GM19035 (cell line): ENCODE results near the gene RCBTB2.
"Not testable (repeated sequence)": the region's sequence is repeated elsewhere in the genome, so short reads cannot be mapped to it uniquely, and the experiment has no call there.

ENCODE experiments used
- ATAC-seq: cut with Tn5 transposase; IDR thresholded peaks from one replicate; pipeline ENCODE4 v1.9.1; 2021; ENCODE audit not compliant: unreplicated experiment

RCBTB2 gene

DNA sequence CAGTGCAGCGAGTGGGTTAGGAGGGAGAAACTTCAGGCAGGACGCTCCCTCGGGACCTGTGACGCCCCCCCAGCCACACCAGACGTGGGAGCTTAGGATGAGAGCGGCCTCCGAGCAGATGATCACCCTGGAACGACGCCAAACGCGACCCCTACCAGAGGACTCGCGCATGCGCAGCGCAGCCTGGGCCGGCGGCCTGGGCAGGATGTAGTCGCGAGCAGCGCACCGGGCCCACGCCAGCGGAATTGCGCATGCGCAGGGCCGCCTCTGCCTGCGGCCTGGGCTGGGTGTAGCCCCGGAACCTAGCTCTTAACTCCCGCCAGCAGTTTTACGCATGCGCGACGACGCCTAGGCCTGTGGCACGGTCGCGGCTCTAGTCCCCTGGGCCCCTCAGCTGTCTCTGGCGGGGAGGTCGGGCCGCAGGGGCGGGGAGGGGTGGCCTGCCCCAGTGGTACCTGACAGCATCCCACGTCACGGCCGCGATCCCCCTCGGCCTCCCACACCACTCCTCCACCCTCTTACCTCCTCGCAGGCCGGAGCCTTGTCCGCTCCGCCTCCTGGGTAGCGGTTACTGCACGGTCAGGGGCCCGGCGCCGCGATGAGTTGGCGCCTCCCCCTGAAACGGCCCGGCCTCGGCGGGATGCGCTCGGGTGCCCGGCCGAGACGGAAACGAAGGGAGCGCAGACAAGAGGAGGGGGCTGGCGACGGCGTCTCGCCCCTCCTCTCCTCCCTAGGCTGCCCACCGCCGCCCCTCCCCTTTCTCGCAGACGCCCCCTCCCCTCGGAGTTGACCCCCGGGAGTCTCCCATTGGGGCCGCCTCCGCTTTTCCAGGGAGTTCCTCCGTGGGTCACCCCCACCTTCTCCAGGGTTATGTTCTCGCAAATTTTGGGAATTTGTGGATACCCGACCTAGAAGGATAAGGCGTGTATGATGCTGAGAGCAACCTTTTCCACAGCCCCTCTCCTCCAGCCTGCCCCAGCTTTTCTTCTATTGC is at the start of gene RCBTB2:
RCBTB2 (minus strand) TSS at position 575 of the 994 bp plus-strand sequence. CDS start 11,141 bp downstream, outside the sequence.
- peak; percentile 87 for ATAC-seq

DNA sequence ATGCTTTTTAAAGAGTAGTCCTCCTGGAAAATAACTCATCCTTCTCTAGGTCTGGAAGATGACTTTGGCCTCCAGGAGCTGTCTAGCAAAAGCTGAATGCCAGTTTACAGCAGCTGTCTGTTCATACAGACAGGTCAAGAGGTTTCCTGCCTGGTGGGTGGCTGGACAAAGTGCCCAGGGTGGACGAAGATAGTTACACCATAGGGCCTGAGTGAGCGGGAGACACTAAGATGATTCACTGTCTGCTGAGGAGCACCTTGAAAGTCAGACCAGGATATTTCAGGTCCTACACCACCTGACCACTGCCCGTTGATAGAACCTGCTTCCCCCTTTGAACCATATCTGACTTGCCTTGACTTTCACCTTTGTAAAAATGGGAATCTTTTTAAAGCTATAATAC is 49.2 kb upstream of the RCBTB2 start:
- no peak for ATAC-seq

DNA sequence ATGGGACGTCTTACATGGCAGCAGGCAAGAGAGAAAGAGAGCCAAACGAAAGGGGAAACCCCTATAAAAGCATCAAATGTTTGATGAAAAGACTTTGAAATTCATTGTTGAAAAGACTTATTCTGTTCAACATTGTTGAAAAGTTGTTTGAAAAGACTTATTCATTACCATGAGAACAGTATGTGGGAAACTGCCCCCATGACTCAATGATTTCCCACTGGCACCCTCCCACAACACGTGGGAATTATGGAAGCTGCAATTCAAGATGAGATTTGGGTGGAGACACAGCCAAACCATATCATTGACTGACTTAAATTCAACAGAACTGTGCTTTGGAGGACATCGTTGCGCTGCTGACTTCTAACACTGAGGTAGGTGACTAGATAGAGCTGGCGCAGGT is 48.0 kb upstream of the RCBTB2 start:
- no peak for ATAC-seq

DNA sequence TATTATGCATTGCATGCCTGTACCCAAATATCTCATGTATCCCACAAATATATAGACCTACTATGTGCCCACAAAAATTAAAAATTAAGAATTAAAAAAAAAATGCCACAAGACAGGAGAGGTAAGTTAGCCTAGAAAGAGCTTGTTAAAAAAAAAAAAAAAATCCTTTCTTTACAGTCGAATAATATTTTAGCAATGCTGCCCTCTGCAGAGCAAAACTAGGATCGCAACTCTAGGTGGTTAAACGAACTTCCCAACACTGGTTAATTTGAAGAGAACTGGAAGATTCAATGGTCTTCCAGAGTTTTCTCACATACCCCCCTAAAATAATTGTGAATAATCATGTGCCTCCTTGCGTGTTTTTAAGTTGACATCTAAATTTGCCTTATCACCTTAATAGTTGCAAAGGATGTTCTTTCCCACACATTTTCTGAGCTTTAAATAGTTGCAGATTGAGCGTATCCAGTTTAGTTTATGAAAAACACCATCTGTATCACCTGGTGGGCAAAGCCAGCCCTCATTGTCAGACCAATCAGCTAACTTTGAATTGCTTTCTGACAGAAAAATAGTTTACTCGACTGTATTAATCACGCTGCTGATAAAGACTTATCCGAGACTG is 47.4 kb upstream of the RCBTB2 start:
- ATAC-seq = no peak

DNA sequence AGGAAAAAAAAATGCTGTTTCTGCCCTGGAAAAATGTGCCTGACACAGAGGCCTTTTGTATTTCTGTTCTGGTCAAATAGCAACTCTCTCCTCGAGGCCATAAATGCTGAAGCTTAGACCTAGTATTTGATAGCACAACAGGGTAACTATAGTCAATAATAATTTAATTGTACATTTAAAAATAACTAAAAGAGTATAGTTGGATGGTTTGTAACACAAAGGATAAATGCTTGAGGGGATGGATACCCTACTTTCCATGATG is 47.0 kb upstream of the RCBTB2 start:
- not testable (repeated sequence) for ATAC-seq

DNA sequence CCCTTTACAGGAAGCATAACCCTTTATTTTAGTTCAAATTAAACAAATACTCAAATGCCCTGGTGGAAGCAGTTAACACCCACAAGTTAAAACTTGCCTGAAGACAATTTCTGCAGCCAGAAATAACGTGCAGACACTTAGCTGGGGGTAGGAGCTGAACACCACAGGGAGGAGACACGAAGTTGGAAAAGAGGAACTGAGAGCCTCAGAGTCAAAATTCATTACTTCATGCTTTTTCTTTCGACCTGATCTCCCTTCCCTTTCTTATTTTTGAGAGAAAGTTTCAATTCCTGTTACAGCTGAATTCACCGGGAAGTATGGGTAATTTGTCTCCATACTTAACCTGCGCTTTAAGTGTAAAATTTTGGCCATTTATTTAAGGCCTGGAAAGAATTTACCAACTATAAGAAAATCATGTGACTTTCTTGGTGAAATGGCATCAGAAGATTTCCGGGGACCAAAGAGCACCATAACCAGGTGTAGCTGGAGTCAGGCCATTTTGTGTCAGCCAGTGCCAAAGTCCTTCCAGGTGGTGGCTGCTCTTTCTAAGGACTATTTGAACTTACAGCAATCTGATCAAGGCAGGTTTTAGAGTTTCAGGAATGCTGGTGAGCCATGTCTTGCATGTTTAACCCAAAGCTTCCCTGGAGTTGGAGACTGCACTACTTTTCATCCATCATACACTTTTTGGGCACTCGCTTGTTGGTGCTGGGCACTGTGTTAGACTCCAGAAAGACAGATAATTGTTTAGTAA is 46.5 kb upstream of the RCBTB2 start:
- peak; percentile 84 for ATAC-seq

DNA sequence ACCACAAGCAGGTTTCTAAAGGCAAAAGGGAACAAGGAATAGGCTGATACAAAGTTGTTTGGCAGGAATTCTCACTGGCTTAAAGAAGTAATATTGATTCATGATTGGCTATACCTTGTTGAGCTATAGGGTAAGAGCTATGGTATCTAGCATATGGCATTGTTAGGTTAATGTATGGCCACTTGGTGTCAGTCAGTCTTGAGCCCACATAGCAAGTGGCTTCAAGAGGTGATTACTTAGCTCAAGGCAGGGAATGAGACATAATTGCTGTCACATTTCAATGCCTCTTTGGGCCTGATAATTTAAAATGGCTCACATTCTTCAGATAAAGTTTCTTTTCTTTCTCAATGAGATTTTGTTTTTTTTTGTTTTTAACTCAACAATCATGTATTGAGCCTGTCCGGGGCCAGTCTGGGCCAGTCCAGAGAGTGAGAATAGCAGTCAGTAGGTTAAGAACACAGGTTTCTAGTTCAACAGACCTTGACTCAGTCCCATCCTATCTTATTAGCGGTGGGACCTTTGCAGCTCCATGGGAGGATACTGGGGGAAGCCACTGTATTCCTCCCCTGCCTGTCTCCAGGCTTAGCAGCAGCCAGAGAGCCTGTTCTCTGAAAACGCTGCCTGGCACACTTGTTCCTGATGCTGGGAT is 45.8 kb upstream of the RCBTB2 start:
- ATAC-seq = peak; percentile 59

DNA sequence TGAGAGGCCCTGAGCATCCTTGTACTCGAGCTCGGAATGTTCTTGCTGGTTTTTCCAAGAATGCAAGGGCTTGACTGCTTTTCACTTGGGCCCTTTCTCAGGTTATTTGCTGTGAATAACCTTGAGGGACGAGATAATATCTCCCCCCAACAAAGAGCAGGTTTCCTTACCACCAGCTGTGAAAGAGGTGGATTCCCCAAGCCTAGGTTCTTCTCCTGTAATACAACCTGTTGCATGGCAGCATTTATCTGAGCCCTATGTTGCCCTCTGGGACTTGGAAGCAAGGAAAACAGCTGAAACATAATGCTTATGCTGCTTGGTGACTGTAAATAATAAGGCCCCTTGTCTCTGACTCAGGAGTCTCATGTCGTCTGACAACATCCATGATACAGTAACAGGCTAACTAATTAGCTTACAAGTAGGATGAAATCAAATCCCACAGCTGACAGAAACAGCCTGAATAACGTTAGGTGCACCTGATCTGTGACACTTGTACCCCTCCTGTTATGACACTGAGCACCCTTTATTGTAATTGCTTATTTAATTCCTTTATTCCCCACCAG is 43.6 kb upstream of the RCBTB2 start:
- ATAC-seq = no peak

DNA sequence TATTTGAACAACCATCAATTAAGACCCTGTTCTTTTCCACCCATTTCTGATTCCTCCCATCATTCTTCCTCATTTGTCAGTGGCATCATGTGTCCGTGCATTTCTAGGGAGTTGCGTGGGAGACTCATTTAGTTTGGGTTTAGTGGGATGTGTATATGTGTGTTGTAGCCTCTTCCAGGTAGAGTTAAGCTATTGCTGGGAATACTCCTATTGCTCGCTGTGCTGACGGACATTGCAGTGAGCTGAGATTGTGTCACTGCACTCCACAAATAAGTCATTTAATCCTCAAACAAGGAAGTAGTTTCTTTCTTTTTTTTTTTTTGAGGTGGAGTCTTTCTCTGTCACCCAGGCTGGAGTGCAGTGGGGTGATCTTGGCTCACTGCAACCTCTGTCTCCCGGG is 42.2 kb upstream of the RCBTB2 start:
- ATAC-seq = no peak

DNA sequence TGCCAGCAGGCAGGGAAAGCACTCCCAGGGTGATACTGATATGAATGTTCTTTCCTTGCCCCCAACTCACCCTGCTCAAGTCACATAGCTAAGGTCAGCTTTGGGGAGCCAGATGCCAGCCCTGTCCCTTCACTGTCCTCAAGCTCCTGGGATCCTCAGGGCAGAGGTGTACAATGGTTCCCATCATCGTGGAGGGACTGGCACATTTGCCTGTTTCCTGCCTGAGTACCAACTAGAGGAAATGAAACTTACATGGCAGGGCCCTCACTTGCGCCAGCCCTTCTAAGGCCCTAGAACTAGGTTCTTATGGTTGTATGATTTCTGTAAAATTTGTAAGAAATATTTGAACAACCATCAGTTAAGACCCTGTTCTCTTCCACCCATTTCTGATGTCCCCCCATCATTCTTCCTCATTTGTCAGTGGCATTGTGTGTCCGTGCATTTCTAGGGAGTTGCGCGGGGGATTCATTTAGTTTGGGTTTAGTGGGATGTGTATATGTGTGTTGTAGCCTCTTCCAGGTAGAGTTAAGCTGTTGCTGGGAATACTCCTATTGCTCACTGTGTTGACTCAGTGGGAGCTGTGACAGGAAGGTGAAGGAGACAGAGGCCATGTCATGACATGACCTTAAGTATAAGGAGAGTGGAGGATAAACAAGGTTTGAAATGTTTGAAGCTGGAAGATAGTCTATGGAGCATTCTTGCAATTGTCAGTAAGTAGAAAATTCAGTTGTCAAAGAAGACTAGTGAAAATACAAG is 41.3 kb upstream of the RCBTB2 start:
- no peak for ATAC-seq

DNA sequence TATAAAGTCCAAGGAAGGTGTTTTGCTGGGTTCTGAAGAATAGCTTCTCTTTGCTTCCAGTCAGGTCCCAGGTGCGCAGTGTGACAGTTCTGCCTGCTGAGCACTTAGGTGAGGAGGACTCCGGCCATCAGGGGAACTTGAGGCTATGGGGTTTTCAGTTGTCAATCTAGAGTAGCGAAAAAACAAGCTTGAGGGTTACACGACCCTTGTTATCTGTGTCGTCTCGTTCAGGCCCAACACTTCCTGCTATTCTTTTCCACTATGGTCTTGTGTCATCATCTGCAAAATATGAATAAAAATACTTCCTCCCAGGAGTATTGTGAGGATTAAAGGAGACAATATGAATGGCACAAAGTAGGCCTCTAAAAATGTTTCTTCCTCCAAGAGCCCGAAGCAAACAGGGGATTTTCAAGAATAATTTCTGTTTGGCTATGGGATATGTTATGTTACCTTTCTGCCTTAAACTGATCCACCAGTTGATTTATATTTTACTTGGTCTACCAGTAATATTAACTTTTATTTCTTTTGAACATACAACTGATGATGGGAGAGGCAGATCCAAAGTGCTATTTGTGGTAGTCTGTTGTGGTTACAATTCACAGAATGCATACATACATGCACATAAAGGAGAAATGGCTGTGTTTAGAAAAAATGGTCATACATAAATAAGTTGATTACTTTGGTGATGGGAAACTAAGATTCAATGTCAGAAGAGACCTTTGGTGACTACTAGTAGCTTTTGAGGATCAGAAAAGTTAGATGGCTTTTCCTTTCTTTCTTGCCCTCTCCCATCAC is 40.5 kb upstream of the RCBTB2 start:
- no peak for ATAC-seq

DNA sequence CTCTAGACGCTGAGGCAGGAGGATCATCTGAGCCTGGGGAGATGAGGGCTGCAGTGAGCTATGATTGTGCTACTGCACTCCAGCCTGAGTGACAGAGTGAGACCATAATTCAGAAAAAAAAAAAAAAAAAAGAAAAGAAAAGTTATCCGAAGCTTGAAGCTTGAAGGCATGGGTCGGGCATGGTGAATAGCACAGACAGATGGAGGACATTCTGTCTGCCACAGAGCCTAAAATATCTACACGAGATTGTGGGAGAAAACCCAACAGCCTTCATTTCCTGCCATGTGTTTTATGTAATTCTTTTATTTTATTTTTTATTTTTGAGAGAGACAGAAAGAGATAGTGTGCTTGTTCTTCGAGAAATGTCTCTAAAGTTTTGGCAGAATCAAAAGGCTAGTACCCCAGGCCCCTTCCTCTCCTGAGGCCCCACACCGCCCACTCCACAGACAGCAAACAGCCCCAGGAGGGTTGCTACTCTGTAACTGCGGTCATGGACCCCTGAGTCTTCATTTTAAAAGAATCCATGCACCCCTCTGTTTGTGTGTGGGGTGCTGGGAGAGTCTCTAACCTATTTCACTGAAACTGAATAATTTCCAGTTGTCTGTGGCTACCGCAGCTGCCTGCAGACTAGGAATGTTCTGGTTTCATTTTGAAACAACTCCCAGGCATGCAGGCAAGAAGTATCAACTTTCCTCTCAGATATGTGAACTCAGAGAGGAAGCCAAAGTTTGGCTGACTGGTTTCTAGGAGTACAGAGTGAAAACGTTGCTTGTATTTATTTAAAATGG is 38.4 kb upstream of the RCBTB2 start:
- ATAC-seq = no peak

DNA sequence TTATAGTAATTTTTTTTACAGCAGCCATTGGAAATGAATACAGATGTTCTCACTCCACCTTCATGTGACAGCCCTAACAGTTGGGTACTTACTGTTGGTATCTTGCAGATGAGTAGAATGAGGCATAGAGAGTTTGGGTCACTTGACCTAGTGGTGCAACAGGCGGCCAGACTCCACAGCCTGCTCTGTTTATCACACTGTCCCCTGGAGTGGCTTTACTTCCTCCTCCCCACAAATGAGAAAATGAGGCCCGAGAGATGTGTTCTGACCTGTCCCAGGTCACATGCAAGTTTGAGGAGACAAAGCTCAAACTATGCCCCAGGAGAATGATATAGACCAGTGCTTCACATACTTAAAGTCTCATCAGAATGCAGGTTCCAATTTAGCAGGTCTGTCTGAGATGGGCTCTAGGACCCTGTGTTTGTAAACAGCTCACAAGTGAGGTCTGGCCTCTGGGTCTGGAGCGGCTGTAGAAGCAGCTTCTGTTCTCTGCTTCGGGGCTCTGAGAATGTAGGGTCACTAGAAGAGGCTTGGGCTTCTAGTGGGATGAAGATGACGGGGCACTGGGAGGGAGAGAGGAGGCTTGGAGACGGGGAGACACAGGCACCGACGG is 37.4 kb upstream of the RCBTB2 start:
- ATAC-seq = no peak

DNA sequence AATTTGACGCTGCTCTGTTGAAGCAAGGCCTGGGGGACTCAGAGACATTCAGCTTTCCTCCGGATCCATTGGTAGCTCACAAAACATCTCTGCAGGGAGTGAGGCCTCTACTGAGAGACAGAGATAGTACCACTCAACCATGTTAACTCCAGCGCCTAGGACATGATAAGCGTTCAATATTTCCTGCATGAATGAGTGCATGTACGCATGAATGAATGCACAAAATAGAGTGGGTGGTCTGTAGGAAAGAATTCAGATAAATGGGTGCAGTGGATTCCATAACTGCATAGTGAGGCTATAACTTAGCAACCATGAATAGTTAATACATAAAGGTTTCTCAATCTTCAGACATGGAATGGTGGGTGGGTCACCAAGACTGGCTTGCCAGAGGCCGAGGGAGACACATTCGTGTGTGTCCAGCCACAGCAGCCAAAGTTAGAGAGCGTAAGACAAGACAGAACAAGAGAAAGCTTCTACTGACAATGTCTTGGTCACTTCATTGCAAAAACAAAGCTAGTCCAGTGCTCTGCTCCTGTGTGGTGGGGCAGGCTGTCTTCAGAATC is 36.3 kb upstream of the RCBTB2 start:
- ATAC-seq = no peak

DNA sequence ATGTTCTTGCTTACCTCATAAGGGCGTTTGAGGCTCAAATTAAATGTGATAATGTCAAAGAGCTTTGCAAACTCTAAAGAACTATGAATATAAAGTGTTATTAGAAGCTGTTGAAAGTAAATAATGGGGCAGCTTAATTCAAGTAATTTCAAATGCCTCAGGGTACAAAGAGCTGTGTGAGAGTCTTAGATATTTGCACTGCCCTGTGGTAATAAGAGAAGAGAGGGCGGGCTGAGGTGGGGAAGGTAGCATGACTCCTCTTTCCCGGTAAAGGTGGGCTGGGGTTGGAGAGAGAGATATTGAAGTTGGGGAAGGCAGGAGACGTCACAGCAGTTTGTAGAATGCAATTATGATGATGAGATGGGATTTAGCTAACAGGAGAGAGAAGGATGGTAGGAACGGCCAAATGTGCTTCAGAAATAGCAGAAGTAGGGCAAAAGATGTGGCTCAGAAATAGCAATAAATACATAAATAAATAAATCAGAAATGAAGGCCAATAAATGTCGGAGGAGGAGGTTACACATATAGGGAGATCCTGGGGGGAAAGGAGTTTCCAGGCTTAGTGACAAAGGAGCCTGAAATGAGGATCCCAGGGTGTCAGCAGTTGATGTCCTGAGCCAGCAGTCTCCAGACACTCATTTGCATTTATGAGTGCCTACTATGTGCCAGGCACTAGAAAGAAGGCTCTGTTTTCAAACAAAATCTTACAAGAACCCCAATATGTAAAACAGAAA is 35.7 kb upstream of the RCBTB2 start:
- no peak for ATAC-seq

DNA sequence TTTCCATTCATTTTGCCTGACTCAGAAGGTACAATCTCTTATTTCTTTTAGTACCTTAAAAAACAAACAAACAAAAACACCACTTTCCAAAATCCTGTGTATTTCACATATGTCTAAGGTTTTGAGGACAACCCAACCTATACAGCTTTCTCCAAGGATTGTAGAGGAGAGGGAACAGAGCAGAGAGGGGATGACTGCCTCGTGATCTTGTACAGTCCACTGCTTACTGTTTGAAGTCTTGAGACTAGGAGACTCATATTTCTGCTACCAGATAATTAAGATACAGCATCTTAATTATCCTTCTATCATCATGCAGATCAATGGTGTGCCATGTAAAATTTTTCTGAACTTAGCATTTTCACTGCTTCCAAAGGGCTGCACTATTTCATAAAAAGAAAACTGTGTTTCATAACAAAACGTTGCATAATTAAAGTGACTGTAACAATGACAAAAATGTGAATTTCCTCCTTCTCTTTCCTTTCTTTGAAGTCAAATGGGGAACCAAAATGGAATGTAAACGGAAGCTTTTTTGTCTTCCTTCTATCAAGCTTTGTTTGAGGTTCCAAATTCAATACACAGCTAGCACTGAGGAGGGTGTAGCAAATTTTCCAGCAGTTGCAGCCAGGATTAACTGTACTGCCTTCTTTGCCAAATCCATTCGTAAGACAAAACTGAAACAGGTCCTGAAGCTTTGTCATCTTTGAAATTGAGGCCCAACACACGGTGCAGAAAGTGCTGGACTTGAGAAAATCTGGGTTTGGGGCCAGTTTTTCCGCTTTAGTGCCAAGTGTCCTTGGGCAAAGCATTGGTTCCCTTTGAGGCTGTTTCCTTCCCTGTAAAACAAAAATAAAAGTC is 34.9 kb upstream of the RCBTB2 start:
- no peak for ATAC-seq
